ENCODE data around the gene AHRR.
"Not testable (repeated sequence)": the region's sequence is repeated elsewhere in the genome, so short reads cannot be mapped to it uniquely, and the experiment has no call there.

The AHRR gene

DNA sequence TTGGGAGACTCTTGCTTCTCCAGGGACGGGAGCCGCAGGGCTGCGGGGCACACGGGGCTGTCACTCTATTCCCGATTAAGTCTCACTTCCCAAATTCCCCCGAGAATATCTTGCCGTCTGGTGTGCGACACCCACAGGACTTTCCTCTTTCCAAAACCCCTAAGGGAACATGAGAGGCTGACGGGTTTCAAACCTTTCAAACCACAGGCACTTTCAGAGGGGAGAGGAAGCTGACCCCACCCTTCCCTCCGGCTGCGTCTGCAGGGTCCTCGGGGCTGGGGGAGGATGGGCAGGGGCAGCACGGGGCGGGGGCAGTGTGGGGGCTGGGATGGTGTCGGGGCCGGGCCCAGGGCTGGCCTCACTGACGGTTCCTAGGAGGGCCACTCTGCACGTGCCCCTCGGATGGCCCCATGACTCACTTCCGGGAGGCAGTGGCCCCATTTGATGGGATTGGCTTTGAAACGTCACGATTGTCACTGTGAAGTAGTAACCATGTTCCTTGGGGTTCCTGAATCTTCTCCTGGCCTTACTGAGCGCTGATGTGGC is 164.5 kb downstream of the AHRR start:
- DNase-seq (ENCODE audit: extremely low spot score), result no peak
- ChIA-PET CTCF (interaction anchor here (1.1 kb wide), 1 partner anchor 169 kb away, joined by 4 read pairs; no protein-coding TSS in a partner anchor), POLR2A (no interaction called here)
- TF ChIP-seq, protein P1, sequence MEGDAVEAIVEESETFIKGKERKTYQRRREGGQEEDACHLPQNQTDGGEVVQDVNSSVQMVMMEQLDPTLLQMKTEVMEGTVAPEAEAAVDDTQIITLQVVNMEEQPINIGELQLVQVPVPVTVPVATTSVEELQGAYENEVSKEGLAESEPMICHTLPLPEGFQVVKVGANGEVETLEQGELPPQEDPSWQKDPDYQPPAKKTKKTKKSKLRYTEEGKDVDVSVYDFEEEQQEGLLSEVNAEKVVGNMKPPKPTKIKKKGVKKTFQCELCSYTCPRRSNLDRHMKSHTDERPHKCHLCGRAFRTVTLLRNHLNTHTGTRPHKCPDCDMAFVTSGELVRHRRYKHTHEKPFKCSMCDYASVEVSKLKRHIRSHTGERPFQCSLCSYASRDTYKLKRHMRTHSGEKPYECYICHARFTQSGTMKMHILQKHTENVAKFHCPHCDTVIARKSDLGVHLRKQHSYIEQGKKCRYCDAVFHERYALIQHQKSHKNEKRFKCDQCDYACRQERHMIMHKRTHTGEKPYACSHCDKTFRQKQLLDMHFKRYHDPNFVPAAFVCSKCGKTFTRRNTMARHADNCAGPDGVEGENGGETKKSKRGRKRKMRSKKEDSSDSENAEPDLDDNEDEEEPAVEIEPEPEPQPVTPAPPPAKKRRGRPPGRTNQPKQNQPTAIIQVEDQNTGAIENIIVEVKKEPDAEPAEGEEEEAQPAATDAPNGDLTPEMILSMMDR (IDR thresholded peaks at IDR 0.05; ENCODE audit: control extremely low read depth, extremely low read depth, low read depth, missing control alignments), result no peak

DNA sequence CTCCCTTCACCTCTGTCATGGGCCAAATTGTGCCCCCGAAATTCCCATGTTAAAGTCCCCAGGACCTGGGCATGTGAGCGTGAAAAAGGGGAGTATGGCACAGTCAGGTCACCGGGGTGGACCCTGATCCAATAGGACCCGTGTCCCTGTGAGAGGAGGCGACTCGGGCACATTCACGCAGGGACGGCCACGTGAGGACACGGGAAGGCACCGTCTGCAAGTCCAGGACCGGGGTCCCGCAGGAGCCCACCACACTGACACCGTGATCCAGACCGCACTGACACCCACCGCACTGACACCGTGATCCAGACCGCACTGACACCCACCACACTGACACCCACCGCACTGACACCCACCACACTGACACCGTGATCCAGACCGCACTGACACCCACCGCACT is 165.1 kb downstream of the AHRR start:
- CTCF ChIA-PET, POLR2A ChIA-PET: not testable (repeated sequence)

More for the DNA sequence above, 165.1 kb downstream of the AHRR start:
- DNase-seq (ENCODE audit: extremely low spot score), result not testable (repeated sequence)

Data from GM10248 (cell line).